GM23248 (cell line): ENCODE measurements around the gene CLDN14.

ENCODE experiments used
- EZH2 ChIP-seq: fragments of 200-600 bp; sonication (generic); IDR thresholded peaks from 2 replicates; pipeline ENCODE4 v1.6.1; 2018; ENCODE audit warnings: antibody characterized with exemption, mild to moderate bottlenecking; ENCODE audit not compliant: insufficient read depth, poor library complexity, severe bottlenecking
- EZH2phosphoT487 ChIP-seq: fragments of 200-600 bp; sonication (generic); IDR thresholded peaks from 2 replicates; pipeline ENCODE4 v1.6.1; 2018; ENCODE audit warnings: antibody characterized with exemption, moderate library complexity, mild to moderate bottlenecking, low read depth; ENCODE audit not compliant: insufficient read depth

DNA sequence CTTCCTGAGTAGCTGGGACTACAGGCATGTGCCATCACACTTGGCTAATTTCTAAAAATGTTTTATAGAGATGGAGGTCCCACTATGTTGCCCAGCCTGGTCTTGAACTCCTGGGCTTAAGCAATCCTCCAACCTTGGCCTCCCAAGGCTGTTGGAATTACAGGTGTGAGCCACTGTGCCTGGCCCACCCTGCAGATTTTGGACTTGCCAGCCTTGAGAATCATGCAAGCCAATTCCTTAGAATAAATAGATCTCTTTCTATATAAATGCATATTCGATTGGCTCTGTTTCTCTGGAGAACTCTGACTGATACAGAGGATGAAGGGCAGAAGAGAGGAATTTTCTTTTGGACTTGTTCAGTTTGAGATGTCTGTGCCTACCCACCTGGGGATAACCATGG is 6.7 kb downstream of the CLDN14 start:
- TF ChIP-seq EZH2, result no peak
- TF ChIP-seq EZH2phosphoT487, result no peak
